ENCODE results near the gene RIBC2.
"Not testable (repeated sequence)": the region's sequence is repeated elsewhere in the genome, so short reads cannot be mapped to it uniquely, and the experiment has no call there.

Gene RIBC2

DNA sequence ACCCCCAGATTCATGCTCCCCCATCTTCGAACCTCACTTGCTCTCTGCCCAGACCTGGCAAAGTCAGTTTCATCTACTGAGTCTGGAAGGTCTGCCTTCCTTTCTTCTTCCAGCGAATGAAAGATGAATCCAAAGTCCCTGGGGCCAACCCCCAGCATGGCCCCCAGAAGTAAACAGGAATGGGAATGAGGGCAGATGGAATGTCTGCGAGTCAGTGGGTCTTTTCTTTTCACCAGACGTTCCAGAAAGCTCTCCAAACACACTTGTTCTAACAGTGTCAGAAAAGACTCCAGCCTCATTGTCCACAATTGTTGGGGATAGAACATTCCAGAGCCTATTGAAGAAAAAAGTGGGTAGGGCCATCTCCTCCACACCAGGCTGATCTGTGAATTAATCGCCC, 28.6 kb downstream of the RIBC2 start:
- TF ChIP-seq, protein P1, sequence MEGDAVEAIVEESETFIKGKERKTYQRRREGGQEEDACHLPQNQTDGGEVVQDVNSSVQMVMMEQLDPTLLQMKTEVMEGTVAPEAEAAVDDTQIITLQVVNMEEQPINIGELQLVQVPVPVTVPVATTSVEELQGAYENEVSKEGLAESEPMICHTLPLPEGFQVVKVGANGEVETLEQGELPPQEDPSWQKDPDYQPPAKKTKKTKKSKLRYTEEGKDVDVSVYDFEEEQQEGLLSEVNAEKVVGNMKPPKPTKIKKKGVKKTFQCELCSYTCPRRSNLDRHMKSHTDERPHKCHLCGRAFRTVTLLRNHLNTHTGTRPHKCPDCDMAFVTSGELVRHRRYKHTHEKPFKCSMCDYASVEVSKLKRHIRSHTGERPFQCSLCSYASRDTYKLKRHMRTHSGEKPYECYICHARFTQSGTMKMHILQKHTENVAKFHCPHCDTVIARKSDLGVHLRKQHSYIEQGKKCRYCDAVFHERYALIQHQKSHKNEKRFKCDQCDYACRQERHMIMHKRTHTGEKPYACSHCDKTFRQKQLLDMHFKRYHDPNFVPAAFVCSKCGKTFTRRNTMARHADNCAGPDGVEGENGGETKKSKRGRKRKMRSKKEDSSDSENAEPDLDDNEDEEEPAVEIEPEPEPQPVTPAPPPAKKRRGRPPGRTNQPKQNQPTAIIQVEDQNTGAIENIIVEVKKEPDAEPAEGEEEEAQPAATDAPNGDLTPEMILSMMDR (IDR thresholded peaks at IDR 0.05; ENCODE audit: low read depth, low read length): no peak
- no peak overlapping the region for H3K4me3 ChIP-seq (ENCODE audit: low read depth, low read length)

DNA sequence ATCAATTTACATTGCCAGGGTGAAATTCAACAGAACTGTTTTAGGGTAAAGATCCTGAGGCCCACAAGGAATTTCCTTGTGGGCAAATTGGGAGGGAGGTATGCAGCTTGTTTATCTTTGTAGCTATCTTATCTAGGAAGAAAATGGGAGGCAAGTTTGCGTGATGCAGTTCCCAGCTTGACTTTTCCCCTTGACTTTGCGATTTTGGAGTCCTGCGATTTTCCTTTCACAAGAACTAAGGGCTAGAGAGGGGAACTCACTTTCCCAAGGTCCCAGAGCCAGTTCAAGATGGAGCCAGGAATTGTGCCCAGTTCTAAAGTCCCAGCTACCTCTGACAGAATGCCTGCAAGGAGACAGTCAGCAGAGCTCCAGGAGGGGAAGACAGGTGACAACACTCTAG, 30.7 kb downstream of the RIBC2 start:
- TF ChIP-seq, protein P1 (IDR thresholded peaks at IDR 0.05; ENCODE audit: low read depth, low read length): no peak
- H3K4me3 ChIP-seq (ENCODE audit: low read depth, low read length): no peak overlapping the region

DNA sequence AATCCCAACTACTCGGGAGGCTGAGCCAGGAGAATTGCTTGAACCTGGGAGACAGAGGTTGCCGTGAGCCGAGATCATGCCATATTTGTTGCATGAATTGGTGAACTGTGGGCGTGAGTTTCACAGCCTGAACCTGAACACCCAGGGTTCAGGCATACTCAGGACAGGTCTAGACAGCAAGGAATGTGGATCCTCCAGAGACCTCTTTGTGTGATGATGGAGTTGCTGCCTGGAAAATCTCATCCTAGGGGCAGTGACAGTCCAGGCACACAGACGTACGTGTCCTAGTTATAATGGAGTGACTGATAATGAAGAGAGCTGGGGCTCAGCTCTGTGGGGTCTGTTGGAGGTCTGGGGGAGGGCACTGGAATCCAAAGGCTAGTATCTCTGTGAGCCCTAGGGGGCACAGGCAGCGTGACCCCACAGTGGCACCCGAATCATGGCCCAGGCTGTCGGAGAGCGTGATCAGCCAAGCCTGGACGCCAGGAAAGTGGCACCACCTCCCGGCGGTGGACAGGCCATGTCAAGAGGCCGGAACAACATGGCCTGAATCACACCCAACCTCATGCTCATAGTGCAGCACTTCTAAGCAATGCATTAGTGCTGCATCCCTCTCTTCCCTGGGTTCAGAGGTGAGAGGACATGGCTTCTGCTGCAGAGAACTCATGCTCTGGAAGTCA, 31.7 kb downstream of the RIBC2 start:
- H3K4me3 ChIP-seq (ENCODE audit: low read depth, low read length): no peak overlapping the region
- TF ChIP-seq, protein P1 (IDR thresholded peaks at IDR 0.05; ENCODE audit: low read depth, low read length): no peak

DNA sequence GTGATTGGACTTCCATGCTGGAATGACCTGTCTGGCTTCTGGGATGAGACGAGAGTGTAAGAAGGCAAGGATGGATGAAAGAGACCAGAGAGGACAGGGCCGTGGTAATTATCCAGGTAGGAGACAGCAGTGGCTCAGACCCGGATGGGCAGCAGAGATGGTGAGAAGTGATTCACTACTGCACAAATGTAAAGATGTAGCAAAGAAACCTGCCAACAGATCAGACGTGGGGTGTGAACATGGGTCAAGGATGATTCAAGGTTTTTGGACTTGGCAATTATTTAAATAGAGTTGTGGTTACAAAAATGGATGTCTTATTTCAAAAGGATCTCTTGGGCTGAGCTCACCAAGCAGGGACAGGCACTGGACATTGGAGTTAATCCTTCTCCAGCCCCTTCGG, 32.7 kb downstream of the RIBC2 start:
- TF ChIP-seq, protein P1 (IDR thresholded peaks at IDR 0.05; ENCODE audit: low read depth, low read length): no peak
- no peak overlapping the region for H3K4me3 ChIP-seq (ENCODE audit: low read depth, low read length)

DNA sequence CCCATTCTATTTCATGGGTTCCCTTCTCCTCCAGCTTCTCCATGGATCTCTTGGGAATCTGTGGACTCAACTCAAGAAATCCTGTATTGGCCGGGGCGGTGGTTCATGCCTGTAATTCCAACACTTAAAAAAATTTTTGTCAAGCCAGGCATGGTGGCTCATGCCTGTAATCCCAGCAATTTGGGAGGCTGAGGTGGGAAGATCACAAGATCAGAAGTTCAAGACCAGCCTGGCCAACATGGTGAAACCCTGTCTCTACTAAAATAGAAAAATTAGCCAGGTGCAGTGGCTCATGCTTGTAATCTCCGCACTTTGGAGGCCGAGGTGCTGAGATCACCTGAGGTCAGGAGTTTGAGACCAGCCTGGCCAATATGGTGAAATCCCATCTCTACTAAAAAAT, 34.1 kb downstream of the RIBC2 start:
- H3K4me3 ChIP-seq (ENCODE audit: low read depth, low read length): not testable (repeated sequence)

DNA sequence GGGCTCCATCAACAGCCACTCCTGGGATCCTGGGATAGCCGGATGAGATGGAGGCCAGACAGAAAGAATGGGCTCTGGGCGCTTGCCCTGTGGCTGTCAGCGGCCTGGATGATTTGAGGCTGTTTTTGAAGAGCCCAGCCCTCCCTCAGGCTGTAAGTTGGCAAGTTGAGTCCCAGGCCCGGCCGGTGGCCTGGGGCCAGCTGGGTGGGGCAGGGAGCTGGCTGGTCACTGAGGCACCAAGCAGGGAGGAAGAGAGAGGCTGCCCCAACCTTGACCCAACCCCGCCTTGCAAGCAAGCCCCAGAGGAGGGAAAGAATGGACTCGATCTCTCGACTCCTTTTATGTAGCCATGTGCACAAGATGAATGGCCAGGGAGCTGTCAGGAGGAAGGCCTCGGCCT, 34.9 kb downstream of the RIBC2 start:
- TF ChIP-seq, protein P1 (IDR thresholded peaks at IDR 0.05; ENCODE audit: low read depth, low read length): no peak
- H3K4me3 ChIP-seq (ENCODE audit: low read depth, low read length): no peak overlapping the region

DNA sequence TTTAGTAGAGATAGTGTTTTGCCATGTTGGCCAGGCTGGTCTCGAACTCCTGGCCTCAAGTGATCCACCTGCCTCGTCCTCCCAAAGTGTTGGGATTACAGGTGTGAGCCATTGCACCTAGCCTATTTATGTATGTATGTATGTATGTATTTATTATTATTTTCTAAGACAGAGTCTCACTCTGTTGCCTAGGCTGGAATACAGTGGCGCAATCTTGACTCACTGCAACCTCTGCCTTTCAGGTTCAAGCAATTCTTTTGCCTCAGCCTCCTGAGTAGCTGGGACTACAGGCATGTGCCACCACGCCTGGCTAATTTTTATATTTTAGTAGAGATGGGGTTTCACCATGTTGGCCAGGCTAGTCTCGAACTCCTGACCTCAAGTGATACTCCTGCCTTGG, 35.9 kb downstream of the RIBC2 start:
- H3K4me3 ChIP-seq (ENCODE audit: low read depth, low read length): not testable (repeated sequence)

DNA sequence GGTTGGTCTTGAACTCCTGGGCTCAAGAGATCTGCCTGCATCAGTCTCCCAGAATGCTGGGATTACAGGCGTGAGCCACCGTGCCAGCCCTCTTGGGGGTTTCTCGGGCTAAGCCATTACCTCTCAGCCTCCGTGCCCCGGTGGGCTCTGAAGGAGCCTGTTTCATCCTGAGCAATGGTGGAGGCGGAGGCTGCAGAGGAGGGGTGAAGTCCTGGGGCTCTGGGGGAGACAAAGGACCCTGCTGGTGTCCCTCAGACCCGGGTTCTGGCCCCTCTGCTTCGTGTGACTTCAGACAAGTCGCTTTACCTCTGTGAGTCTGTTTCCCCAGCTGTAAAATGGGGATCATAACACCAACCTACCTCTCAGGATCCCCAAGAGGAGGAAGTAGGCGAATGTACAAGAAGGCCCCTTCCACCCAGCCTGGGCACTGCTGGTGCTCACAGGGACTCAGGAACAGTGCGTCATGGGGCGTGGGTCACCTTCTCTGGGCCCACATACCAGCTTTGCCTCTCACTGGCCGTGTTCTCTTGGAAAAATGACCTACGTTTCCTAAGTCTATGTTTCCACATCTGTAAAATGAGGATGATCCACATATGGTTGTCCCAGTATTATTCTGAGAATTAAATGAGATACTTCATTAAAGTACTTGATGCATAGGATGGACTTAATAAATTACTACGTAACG, 36.8 kb downstream of the RIBC2 start:
- TF ChIP-seq, protein P1 (IDR thresholded peaks at IDR 0.05; ENCODE audit: low read depth, low read length): no peak
- H3K4me3 ChIP-seq (ENCODE audit: low read depth, low read length): no peak overlapping the region

All from WI38 (cell line).